Chondrocyte (in vitro differentiated cells): Measurements from ENCODE around the gene BPIFB2. TPM values are rescaled to one million over a fixed set of nuclear protein-coding genes. Genes with fewer than 3 reads are reported as not detected.
A peak's percentile ranks its signal among the peaks of the same experiment; 100 is the strongest.

Source experiments
- DNase-seq: peaks from one replicate; pipeline ENCODE4 v3.0.0; 2021; ENCODE audit warnings: mixed read lengths, low spot score
- H3K27ac Mint-ChIP-seq: one replicate; pipeline ENCODE4 v1.8.0; 2021; ENCODE audit warnings: mild to moderate bottlenecking, moderate library complexity, mixed read lengths; ENCODE audit not compliant: unreplicated experiment
- H3K27me3 Mint-ChIP-seq: 2 replicates; pipeline ENCODE4 v1.8.0; 2021; ENCODE audit warnings: low read depth, mixed read lengths
- H3K36me3 Mint-ChIP-seq: 2 replicates; pipeline ENCODE4 v1.8.0; 2021; ENCODE audit warnings: low read depth, mixed read lengths
- H3K4me1 Mint-ChIP-seq: 2 replicates; pipeline ENCODE4 v1.8.0; 2021; ENCODE audit warnings: low read depth, mild to moderate bottlenecking, mixed read lengths
- H3K4me3 Mint-ChIP-seq: one replicate; pipeline ENCODE4 v1.8.0; 2021; ENCODE audit warnings: mild to moderate bottlenecking, moderate library complexity, mixed read lengths; ENCODE audit not compliant: unreplicated experiment
- H3K9me3 Mint-ChIP-seq: 2 replicates; pipeline ENCODE4 v1.8.0; 2021; ENCODE audit warnings: low read depth, mixed read lengths
- total RNA-seq: library from RNA; stranded (reverse); gene quantifications from 3 replicates; pipeline ENCODE4 v1.2.1, GENCODE V29; 2021
- TF ChIP-seq, protein P1 (sequence below): fragments of 200-600 bp; sonication (generic); IDR thresholded peaks from 2 replicates; pipeline ENCODE4 v1.5.0; 2021; ENCODE audit warnings: antibody characterized with exemption, mild to moderate bottlenecking, moderate library complexity

Gene BPIFB2
- total RNA-seq, 1 donor from 2014 or later = not detected

DNA sequence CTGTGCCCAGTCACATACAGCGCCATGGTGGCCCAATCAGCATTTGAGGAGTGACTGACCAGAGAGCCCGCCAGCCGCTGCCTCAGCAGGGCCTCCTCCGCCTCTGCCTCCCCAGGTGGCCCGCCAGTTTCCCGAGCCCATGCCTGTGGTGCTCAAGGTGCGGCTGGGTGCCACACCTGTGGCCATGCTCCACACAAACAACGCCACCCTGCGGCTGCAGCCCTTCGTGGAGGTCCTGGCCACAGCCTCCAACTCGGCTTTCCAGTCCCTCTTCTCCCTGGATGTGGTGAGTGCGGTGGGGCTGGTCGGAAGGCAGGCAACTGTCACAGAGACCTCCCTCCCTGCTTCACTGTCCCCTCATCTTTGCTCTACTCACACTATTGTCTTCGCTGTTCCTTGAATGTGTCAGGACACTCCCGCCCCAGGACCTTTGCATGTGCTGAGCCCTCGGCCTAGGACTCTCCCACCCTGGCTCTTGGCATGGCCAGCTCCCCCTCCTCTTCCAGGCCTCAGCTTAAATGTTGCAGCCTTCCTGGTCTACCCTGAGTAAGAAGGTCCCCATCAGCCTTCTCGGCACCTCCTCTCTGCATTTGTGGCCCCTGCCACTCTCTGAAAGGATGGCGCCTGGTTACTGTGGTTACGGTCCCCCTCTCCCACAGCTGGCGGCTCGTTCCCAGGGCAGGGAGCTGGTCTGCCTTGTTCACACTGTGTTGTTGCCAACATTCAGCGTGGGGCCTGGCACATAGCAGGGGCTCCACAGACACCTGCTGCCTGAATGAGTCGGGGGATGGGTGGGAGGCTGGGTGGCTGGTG lies 12.2 kb downstream of the BPIFB2 start:
- TF ChIP-seq, protein P1, sequence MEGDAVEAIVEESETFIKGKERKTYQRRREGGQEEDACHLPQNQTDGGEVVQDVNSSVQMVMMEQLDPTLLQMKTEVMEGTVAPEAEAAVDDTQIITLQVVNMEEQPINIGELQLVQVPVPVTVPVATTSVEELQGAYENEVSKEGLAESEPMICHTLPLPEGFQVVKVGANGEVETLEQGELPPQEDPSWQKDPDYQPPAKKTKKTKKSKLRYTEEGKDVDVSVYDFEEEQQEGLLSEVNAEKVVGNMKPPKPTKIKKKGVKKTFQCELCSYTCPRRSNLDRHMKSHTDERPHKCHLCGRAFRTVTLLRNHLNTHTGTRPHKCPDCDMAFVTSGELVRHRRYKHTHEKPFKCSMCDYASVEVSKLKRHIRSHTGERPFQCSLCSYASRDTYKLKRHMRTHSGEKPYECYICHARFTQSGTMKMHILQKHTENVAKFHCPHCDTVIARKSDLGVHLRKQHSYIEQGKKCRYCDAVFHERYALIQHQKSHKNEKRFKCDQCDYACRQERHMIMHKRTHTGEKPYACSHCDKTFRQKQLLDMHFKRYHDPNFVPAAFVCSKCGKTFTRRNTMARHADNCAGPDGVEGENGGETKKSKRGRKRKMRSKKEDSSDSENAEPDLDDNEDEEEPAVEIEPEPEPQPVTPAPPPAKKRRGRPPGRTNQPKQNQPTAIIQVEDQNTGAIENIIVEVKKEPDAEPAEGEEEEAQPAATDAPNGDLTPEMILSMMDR = no peak
- H3K27me3 Mint-ChIP-seq = peaks cover 60% of the 10 kb centered on the region
- H3K27ac Mint-ChIP-seq = no peak overlapping the region
- peak; percentile 78 for DNase-seq
- H3K4me1 Mint-ChIP-seq = no peaks in the 10 kb centered on the region
- H3K4me3 Mint-ChIP-seq = no peak overlapping the region
- no peaks in the 10 kb centered on the region for H3K9me3 Mint-ChIP-seq
- H3K36me3 Mint-ChIP-seq = no peaks in the 10 kb centered on the region

DNA sequence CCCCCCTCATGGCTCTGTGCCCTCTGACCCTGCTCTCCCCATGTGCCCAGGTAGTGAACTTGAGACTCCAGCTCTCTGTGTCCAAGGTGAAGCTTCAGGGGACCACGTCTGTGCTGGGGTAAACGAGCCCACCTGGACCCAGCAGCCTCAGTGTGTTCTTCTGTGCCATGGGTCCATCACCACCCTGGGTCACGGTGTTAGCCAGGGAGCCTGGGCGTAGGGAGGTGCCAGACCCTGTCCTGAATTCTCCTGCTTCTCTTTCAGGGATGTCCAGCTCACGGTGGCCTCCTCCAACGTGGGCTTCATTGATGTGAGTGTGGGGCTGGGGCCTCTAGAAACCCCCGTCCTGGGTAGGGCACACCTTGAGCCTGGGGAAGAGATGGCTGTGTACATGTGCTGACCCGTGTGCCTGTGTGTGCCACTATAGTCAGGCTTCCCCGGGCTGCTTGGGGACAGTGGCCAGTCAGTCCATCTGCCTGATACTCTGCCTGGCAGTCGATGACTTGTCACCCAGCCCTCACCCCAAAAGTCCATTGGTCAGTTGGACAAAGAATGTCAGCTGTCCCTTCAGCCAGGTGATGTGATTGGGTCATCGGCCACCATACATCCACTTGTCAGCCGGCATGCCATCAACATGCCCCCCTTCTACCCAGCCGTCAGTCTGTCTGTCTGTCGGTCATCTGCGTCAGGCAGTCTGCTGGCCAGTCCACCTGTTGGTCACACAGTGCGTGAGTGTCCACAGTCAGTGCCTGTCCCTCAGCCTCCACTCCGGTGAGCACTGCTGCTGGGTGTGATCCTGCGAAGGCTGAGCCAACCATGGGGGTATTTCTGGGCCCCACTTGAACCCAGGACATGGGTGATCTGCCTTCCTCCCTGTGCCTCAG lies 13.0 kb downstream of the BPIFB2 start:
- Mint-ChIP-seq H3K27ac (no peak overlapping the region), H3K4me3 (no peak overlapping the region), H3K27me3 (peaks cover 52% of the 10 kb centered on the region), H3K36me3 (no peaks in the 10 kb centered on the region), H3K4me1 (no peaks in the 10 kb centered on the region), H3K9me3 (no peaks in the 10 kb centered on the region)
- TF ChIP-seq, protein P1 = no peak
- DNase-seq = peak; percentile 56

DNA sequence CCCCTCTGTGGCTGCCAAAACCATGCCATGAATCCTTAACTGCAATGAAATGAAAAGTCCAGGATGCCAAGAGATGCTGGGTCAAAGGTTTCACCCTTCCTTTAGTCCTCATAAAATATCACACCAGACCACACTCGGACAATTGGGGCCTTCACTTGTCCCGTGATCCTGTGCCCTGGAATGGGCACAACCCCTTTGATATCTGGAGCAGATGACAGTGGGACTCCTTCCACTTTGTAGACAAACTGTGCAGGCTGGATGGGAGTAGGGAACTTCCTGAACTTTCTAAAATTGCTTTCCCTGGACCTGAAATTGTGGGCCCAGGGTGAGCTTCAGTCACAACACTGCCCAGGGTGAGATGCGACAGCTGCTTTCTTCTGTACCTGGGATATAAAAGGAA lies 14.4 kb downstream of the BPIFB2 start:
- no peak overlapping the region for H3K4me3 Mint-ChIP-seq
- peaks cover 44% of the 10 kb centered on the region for H3K27me3 Mint-ChIP-seq
- no peak for DNase-seq
- TF ChIP-seq, protein P1 = no peak
- no peaks in the 10 kb centered on the region for H3K4me1 Mint-ChIP-seq
- no peaks in the 10 kb centered on the region for H3K36me3 Mint-ChIP-seq
- H3K9me3 Mint-ChIP-seq = no peaks in the 10 kb centered on the region
- H3K27ac Mint-ChIP-seq = no peak overlapping the region

DNA sequence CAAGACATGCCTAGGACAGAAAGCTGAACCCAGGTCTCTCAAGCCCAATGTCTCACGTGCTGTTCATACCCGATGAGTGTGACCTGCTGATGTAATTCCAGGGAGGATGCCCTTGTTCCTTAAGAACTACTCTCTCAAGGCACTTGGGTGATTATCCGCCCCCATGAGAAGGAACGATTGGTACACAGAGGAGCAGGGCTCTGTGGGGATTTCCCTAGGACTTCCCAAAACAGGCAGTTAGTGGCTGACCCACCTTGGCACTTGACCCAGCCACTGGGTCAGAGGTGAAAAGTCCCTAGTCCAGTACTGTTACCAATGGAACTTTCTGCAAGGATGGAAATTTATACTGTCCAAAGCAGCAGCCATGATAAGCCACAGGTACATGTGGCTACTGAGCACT lies 14.8 kb downstream of the BPIFB2 start:
- no peaks in the 10 kb centered on the region for H3K36me3 Mint-ChIP-seq
- H3K9me3 Mint-ChIP-seq = no peaks in the 10 kb centered on the region
- H3K27ac Mint-ChIP-seq = no peak overlapping the region
- H3K4me3 Mint-ChIP-seq = no peak overlapping the region
- H3K4me1 Mint-ChIP-seq = no peaks in the 10 kb centered on the region
- DNase-seq = no peak
- TF ChIP-seq, protein P1 = no peak
- H3K27me3 Mint-ChIP-seq = peaks cover 43% of the 10 kb centered on the region

DNA sequence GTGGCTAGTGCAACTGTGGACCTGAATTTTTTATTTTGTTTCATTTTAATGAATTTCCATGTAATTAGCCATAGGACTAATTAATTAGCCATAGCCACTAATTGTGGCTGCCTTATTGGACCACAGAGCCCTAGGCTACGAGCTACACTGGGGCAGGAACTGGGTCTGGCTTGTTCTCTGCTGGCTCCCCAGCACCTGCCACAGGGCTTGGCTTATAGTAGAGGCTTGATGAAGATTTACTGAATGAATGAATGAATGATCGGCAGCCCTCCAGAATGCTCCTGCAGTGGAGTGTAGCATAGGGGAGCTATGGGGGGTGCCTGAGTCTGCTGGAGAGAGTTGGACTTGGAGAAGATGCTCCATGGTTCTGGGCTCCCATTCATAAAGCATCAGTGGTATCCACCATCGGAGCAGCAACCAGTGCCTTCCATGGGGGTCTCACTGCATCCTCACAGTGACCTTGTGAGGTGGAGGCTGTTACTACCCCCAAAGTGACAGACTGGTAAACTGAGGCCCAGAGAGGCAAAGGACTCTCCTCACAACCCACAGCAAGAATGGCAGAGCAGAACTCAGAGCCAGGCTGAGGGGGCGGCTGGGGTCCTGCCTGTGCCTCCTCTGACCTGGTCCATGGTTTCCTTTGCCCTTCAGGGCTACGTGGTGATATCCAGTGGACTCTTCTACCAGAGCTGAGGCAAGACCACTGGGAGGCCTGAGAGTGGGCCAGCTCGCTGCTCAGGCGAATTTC lies 15.4 kb downstream of the BPIFB2 start:
- Mint-ChIP-seq H3K9me3 (no peaks in the 10 kb centered on the region), H3K4me1 (no peaks in the 10 kb centered on the region), H3K4me3 (no peak overlapping the region), H3K36me3 (no peaks in the 10 kb centered on the region), H3K27me3 (peaks cover 37% of the 10 kb centered on the region), H3K27ac (no peak overlapping the region)
- DNase-seq = no peak
- TF ChIP-seq, protein P1 = no peak
